HG03025 (cell line): ENCODE measurements around the gene SLC12A4.
"Not testable (repeated sequence)": the region's sequence is repeated elsewhere in the genome, so short reads cannot be mapped to it uniquely, and the experiment has no call there.

Experiments
- ATAC-seq: cut with Tn5 transposase; IDR thresholded peaks from one replicate; pipeline ENCODE4 v1.9.1; 2021; ENCODE audit warnings: mild to moderate bottlenecking, moderate library complexity; ENCODE audit not compliant: unreplicated experiment, low FRiP score

Gene SLC12A4

DNA sequence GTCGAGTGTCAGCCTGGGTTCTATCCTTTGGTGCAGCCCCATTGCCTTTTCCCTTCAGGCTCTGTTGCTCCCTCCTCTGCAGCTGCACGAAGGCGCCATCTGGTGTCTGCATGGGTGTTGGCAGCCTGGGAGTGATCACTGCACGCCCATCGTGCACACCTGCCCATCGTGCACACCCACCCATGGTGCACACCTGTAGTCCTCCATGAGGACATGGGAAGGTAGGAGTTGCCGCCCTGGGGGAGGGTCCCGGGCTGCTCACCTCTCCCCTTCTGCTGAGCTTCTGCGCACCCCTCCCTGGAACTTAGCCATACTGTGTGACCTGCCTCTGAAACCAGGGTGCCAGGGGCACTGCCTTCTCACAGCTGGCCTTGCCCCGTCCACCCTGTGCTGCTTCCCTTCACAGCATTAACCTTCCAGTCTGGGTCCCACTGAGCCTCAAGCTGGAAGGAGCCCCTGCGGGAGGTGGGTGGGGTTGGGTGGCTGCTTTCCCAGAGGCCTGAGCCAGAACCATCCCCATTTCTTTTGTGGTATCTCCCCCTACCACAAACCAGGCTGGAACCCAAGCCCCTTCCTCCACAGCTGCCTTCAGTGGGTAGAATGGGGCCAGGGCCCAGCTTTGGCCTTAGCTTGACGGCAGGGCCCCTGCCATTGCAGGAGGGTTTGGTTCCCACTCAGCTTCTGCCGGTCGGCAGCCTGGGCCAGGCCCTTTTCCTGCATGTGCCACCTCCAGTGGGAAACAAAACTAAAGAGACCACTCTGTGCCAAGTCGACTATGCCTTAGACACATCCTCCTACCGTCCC, 39.7 kb downstream of the SLC12A4 start:
- ATAC-seq, result no peak

DNA sequence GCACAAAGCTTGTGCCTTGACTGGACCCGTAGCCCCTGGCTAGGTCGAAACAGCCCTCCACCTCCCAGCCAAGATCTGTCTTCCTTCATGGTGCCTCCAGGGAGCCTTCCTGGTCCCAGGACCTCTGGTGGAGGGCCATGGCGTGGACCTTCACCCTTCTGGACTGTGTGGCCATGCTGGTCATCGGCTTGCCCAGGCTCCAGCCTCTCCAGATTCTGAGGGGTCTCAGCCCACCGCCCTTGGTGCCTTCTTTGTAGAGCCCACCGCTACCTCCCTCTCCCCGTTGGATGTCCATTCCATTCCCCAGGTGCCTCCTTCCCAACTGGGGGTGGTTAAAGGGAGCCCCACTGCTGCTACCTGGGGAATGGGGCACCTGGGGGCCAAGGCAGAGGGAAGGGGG, 40.3 kb downstream of the SLC12A4 start:
- ATAC-seq, result no peak

DNA sequence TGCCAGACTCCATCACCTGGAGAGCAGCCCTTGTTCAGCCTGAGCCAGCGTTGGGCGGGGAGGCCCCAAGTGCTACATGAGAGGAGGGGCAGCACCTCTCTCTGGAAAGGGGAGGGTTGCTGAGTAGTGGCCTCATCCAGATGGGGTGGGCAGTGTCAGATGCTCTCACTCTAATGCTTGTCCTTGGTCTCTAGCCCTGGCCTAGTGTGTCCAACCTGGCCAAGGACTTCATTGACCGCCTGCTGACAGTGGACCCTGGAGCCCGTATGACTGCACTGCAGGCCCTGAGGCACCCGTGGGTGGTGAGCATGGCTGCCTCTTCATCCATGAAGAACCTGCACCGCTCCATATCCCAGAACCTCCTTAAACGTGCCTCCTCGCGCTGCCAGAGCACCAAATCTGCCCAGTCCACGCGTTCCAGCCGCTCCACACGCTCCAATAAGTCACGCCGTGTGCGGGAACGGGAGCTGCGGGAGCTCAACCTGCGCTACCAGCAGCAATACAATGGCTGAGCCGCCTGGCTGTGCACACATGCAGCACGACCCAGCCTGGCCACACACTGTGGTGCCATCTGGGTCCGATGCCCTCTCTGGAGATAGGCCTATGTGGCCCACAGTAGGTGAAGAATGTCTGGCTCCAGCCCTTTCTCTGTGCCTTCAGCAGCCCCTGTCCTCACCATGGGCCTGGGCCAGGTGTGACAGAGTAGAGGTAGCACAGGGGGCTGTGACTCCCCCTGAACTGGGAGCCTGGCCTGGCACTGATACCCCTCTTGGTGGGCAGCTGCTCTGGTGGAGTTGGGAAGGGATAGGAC, 41.1 kb downstream of the SLC12A4 start:
- ATAC-seq, result no peak

DNA sequence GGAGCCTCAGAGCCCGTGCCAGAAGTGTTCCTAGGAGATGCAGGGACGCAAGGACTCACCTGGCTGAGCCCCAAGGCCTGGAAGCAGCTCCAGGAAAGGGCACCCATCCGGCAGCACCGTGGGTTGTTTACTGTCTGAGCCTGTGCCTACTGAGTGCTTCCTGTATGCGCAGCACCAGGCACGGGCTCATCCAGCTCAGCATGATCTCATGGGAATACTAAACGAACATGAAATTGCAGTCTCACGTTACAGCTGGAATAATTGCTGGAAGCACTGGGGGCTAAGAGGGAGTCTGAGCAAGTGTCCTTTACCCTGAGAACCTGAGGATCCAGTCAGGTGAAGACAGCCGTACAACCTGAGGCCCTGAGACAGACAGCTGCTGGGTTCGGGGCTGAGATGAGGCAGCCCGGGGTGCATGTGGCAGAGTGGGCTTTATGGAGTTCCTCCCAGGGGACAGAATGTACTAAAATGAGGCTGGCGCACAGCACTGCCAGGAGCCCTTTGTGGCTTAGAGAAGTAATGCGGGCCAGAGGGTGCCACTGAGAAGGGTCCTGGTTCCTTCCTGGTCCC, 42.2 kb downstream of the SLC12A4 start:
- ATAC-seq, result no peak

DNA sequence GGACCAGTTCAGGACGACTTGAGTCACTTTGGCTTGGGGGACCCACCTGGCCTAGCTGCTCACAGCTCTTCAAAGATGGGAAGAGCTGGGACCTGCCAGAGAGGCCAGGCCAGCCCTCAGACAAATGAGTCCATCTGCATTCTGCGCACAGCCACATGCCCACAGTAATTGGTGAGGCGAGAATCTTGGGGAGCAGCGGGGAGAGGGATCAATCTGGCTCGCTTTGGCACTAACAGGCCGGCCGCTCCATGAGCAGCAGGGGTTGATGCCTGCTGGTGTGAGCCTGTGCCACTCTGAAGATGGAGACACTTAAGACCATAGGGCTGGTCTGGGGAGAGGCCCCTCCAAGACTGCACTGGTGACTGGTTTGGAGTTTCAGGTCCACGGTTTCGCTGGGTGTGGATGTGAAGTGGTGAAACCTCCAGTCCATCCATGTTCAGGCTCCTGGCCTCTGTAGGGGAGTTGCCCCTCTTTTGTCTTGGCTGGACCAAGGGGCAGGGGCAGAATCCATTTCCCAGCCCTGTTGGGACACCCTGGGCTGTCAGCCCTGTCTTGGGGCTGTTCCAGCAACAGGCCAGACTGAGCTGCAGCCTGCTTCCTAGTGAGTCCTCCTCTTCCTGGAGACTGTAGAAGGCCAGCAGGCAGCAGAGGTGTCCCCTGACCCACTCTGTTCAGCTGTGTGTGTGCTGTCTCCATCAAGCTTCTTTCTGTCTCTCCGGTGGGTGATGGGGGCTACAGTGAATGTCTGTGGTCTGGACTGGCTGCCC, 44.1 kb downstream of the SLC12A4 start:
- ATAC-seq, result no peak

DNA sequence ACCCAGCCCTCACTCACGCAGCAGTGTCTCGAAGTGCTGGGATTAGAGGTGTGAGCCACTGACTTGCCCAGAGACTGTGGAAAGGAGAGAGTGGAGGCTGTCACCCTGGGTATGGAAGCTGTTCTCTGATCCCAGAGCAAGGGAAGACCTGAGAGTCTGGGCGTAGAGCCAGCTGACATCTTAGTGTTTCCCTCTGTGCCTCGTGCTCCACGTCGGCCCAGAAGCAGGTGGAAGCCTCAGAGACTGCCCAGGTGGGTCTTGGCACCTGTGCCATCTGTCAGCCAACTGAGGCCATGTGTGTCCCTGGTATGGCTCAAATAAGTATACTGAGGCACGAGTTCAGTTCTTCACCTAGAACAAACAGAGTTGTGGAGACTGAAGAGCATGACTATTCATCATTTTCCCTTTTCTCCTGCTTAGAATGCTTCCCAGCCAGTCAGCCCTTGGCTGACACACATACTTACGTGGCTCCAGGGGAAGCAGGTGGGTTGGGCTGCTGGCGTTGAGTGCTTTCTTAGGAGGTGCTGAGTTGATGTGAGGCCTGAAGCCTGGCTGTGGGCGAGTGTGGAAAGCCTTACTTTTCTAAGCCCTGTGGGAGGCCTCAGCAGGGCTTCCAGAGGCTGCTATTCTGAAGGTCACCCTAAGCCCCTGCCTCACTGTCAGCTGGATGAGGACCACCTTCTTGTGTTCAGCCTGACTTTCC, 44.9 kb downstream of the SLC12A4 start:
- no peak for ATAC-seq

DNA sequence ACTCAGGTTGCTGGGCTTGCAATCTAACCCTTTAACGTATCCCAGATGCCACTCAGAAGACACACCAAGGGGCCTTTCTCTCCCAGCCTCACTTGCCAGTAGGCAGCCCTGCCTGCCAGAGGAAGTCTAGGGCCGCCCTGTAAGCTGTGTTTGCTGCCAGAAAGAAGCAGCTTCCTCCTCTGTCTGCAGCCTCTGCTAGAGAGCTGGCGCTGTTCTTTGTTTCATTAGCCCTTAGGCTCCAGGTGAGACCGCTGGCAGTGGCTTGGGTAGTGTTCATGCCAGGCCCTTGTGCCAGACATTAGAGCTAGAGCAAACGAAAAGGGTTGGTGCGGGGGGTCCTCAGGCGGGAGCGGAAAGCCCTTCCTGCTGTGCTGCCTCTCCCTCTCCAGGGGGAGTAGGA, 45.7 kb downstream of the SLC12A4 start:
- ATAC-seq, result no peak

DNA sequence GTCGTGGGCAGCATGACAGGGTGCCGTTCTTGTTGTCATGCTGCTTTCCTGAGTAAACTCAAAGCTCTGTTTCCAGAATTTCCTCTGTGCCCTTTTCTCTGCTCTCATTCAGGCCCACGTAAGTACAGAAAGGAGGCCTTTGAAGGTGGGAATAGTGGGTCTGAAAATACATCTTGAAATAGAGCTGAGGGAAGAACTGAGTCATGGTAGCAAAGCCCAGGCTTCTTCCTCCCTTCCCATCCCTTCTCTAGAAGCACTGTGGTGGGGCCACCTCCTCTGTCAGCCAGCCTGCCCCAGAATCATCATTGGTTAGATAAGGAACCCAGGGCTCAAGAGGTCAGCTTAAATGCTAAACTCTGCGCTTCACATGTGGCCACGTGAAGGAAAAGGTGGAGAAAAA, 46.2 kb downstream of the SLC12A4 start:
- no peak for ATAC-seq

DNA sequence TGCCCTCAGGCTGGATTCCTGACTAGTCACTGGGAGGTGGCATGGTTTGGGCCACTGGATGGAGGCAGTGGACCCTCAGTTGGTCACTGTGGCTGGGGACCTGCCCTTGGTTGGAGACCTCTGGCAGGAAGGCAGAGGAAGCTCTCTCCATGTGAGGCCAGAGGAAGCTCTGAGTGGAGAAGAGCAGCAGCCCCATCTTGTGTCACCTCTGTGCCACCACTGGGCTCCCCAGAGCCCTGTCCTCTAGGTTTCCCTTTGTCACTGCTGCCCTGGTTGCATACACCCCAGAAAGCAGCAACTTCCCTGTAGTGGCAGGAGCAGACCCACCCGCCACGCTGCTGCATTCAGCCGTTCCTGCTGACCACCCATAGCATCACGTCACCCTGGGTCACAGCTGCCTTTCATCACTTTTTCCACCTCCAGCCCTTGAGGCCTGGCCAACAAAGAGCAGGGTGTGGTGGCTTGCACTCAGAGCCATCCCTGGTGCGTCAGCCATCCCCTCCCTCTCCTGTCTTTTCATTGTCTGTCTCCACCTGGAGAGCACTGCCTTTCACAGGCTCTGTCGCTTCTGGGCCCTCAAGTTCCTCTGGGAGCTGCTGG, 48.7 kb downstream of the SLC12A4 start:
- ATAC-seq, result no peak

DNA sequence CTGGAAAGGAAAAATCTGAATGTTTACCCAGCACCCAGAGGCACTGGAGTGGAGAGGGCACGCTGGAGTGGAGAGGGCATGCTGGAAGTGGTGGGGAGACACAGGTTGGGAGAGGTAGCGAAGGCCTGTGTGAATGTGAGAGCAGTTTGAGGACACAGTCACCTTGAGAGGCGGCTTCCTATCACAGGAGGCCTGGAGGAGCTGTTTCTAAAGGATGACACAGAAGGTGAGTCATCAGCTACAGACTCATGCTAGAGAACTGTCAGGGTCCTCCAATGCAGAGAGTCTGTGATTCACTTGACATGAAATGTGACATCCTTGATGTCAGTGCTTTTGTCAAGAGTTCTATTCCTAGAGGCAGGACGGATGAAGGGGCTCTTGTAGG, 50.6 kb downstream of the SLC12A4 start:
- no peak for ATAC-seq

DNA sequence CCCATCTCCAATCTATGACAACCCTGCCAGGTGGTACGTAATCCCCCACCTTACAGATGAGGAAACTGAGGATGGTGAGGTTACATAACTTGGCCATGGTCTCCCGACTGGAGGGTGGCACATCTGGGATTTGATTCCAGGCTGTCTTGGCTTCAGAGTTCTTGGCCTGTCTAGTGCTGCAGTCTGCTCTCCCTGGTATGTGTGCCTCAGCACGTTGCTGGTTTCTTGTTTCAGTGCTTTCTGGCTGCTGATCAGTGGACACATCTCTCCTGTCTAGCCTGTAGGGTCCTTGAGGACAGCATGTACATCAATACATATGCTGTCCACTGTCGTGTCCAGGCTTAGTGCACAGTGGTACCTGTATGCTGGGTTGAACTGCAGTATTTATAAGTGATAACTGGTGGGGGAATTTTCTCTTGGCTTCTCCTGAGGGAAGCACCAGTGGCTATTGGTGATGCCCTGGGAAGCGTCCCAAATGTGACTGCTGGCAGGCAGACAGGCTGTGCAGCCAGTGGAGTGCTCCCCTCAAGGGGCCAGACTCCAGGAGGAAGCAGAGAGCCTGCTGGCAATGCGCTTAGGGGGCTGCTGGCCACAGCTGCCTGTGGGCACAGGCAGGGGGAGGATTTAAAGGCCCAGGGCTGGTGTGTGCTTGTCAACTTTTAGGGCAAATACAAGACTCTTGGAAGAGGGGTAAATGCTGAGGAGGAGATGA, 51.1 kb downstream of the SLC12A4 start:
- no peak for ATAC-seq

DNA sequence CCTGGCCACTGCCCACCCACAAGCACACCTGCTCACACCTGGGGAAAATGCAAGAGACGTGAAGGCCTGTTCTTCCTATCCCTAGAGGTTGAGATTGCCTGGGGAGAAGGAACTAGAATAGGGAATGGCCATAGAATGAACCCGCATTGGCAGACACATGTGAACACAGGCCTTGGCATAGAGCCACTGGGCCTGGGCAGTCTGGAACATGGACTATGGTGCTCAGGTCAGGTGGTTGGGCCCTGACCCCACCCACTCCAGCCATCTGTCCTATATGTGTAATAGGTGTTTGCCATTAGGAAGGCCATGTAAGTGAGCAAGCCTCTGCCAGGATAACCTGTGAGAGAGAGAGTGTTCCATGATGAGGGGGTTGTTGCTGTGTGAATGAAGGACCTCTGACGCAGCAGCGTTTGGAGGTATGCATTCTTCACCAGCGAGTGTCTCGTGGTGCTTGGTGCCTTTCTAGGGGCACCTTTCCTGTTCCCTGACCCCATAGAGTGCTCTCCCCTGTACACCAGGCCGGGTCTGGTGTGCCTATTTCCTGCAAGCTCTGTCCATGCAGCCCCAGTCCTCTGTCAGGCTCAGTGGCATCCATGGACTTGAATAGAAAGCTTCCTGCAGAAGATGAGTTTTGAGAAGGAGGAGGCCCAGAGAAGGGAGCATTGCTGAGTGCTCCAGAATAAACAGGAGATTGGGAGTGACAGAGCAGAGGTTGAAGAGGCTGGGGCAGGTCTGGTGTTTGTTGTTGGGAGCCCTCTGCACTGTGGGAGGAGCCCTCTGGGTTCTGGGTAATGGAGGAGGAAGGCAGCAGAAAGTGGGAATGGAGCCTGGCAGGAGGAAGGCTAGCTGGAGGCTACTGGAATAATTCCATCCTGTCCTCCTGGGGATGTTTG, 52.4 kb downstream of the SLC12A4 start:
- ATAC-seq, result no peak

DNA sequence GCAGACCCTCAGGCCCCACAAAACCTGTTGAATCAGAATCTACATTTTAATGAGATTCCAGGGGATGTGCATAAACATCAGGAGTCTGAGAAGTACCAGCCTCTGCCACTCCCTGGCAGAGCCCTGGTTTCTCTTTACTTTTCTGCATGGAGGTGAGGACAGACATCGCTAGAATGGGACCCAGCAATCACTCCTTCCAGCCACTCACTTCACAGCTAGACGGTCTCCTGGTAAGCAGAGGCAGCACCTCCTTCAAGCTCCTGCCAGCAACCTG, 53.0 kb downstream of the SLC12A4 start:
- not testable (repeated sequence) for ATAC-seq

DNA sequence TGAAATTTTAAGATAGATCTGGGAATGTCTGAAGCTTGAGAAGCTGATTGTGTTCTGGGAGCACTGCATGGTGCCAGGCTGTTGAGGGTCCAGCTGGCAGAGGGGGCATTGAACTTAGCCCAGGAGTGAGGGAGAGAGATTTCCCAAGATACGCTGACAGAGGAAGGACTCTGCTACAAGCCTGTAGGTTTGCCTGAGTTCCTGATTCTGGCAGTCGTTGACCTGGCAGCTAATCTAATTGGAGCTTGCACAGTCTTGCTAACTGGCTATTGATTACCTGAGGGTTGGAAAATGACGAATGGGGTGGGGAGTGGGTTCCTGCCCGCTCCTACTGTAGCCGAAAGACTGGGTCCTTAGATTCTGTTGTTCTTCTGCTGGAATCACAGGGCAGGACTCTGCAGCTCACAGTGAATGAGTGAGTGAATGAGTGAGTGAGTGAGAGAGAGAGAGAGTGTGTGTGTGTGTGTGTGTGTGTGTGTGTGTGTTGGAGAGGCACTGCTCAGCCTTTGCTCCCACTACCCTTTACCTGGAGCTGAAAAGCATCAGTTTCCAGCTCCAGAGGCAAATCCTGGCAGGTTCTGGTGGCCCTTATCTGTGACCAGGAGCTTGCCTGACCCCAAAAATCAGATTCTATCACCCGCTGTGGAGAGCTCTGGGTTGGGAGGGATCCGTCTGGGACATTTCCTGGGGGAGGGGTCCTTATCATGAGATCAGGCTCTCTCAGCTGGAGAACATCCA, 53.5 kb downstream of the SLC12A4 start:
- ATAC-seq, result no peak

DNA sequence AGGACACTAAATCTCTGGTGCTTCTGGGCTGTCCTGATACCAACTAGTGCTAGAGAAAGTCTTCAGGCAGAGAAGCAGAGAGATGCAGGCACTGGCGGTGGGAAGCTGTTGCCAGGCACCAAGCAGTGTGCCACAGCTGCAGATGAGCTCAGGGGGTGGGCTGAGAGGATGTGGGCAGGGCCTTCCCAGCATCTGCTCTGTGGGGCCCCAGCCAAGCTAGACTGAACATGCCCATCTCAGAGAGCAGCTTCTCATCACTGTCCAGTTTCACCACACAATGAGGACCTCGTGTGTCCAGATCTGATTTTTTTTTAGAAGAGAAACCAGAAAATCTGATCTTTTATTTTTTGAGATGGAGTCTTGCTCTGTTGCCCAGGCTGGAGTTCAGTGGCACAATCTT, 58.3 kb downstream of the SLC12A4 start:
- no peak for ATAC-seq

DNA sequence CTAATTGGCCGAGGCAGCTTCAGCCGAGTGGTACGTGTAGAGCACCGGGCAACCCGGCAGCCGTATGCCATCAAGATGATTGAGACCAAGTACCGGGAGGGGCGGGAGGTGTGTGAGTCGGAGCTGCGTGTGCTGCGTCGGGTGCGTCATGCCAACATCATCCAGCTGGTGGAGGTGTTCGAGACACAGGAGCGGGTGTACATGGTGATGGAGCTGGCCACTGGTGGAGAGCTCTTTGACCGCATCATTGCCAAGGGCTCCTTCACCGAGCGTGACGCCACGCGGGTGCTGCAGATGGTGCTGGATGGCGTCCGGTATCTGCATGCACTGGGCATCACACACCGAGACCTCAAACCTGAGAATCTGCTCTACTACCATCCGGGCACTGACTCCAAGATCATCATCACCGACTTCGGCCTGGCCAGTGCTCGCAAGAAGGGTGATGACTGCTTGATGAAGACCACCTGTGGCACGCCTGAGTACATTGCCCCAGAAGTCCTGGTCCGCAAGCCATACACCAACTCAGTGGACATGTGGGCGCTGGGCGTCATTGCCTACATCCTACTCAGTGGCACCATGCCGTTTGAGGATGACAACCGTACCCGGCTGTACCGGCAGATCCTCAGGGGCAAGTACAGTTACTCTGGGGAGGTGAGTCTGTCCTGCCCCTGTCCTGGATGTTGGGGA, 59.2 kb downstream of the SLC12A4 start:
- no peak for ATAC-seq
